ENCODE measurements around the gene TYSND1. TPM values are rescaled to one million over a fixed set of nuclear protein-coding genes. Genes with fewer than 3 reads are reported as not detected.

Gene TYSND1
- total and polyA plus RNA-seq, 3 donors from 2014 or later = 33.8 to 66.8 (median 45.4) TPM

Other genes starting within 250 kb of the TYSND1 start
- gene MACROH2A2, start 93.9 kb downstream of the TYSND1 start, total RNA-seq = 10 to 100 TPM; 69.6 to 72.3 TPM
- 31.0 TPM for gene MACROH2A2, start 93.9 kb downstream of the TYSND1 start, polyA plus RNA-seq (ENCODE audit: insufficient read depth, low read depth, low replicate concordance)
- 1 to 10 TPM; 7.1 TPM for gene AIFM2, start 13.9 kb downstream of the TYSND1 start, total RNA-seq
- 9.7 TPM for gene AIFM2, start 13.9 kb downstream of the TYSND1 start, polyA plus RNA-seq (ENCODE audit: insufficient read depth, low read depth, low replicate concordance)
- 10 to 100 TPM; 45.2 to 55.2 TPM for gene SAR1A, start 23.8 kb upstream of the TYSND1 start, total RNA-seq
- gene SAR1A, start 23.8 kb upstream of the TYSND1 start, polyA plus RNA-seq (ENCODE audit: insufficient read depth, low read depth, low replicate concordance) = 49.7 TPM
- gene PPA1, start 86.7 kb upstream of the TYSND1 start, total RNA-seq = 100 to 1,000 TPM; 110 to 136 TPM
- 143 TPM for gene PPA1, start 86.7 kb upstream of the TYSND1 start, polyA plus RNA-seq (ENCODE audit: insufficient read depth, low read depth, low replicate concordance)
- 1 to 10 TPM; 2.8 to 6.6 TPM for gene NPFFR1, start 137.3 kb upstream of the TYSND1 start, total RNA-seq
- 2.6 TPM for gene NPFFR1, start 137.3 kb upstream of the TYSND1 start, polyA plus RNA-seq (ENCODE audit: insufficient read depth, low read depth, low replicate concordance)
- gene LRRC20, start 235.9 kb upstream of the TYSND1 start, total RNA-seq = 10 to 100 TPM; 14.8 to 21.6 TPM
- 30.8 TPM for gene LRRC20, start 235.9 kb upstream of the TYSND1 start, polyA plus RNA-seq (ENCODE audit: insufficient read depth, low read depth, low replicate concordance)

All from testis (tissue), 3 donors.